IPS DF 6.9 (cell line): ENCODE results near the gene ATP2C2.
"Not testable (repeated sequence)": the region's sequence is repeated elsewhere in the genome, so short reads cannot be mapped to it uniquely, and the experiment has no call there.

Source experiments
- DNase-seq: peaks from one replicate; pipeline ENCODE4 v3.0.0-alpha.2; 2013; ENCODE audit warnings: low read depth, low spot score
- H3K27ac ChIP-seq: one replicate; pipeline ENCODE4 v1.5.1; 2013; ENCODE audit warnings: low read length, control low read depth
- H3K27me3 ChIP-seq: 2 replicates; pipeline ENCODE4 v1.6.1; 2013; ENCODE audit warnings: mild to moderate bottlenecking, low read length; ENCODE audit not compliant: control insufficient read depth, insufficient read depth
- H3K36me3 ChIP-seq: 2 replicates; pipeline ENCODE4 v1.6.1; 2013; ENCODE audit warnings: low read length; ENCODE audit not compliant: control insufficient read depth, insufficient read depth
- H3K4me1 ChIP-seq: 2 replicates; pipeline ENCODE4 v1.6.1; 2013; ENCODE audit warnings: low read length; ENCODE audit not compliant: control insufficient read depth, insufficient read depth
- H3K4me3 ChIP-seq: 2 replicates; pipeline ENCODE4 v1.5.1; 2013; ENCODE audit warnings: mild to moderate bottlenecking, low read length
- H3K9me3 ChIP-seq: 2 replicates; pipeline ENCODE4 v1.6.1; 2013; ENCODE audit warnings: low read length, inconsistent platforms; ENCODE audit not compliant: control insufficient read depth, insufficient read depth
- WGBS: extraction: QIAGEN DNeasy Blood & Tissue Kit; methylation state at CpG from one replicate; pipeline ENCODE4 v1.1.7; 2013; ENCODE audit warnings: mixed read lengths, missing lambda C conversion rate; ENCODE audit not compliant: insufficient read length, insufficient coverage; 5-methylcytosine and 5-hydroxymethylcytosine counted together

The ATP2C2 gene

DNA sequence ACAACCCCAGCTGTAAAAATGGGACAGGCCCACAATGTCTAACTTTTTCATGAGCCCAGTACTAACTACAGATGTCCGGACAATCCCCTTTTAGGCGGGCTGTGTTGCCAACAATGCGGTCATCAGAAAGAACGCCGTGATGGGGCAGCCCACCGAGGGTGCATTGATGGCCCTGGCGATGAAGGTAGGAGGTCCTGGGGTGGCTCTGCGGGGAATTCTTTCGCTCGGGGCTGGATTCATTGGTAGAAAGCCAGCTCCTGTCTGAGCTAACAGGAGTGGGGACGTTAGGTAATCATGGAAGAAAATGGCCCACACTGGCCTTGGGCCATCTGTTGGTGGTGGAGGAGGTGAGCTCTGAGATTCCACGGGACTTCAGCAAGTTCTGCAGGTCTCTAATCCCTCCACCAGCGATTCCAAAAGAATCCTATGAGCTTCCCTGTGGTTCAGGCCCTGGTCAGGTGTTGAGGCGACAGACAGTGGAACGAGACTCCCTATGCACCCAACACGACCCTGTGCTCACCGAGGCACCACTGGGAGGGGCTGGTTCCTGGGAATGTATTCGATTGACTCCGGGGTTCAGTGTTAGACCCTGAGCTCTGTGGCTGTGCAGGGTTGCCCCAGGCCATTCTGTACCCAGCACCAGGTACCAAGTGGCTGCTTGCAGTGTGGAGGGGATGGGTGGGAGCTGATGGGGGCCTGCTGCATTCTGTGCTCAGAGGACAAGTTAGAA, 74.2 kb downstream of the ATP2C2 start:
- Histone ChIP-seq H3K36me3 (no peaks in the 10 kb centered on the region), H3K27me3 (no peaks in the 10 kb centered on the region), H3K4me1 (no peaks in the 10 kb centered on the region), H3K27ac (no peak overlapping the region), H3K4me3 (no peak overlapping the region), H3K9me3 (no peaks in the 10 kb centered on the region)
- WGBS: no CpG with 5 or more reads among the region's 19 CpGs
- no peak for DNase-seq

GRCh38 chr16:84443166-84443802, 74.9 kb downstream of the ATP2C2 start:
- WGBS: no CpG with 5 or more reads among the region's 15 CpGs
- H3K36me3 ChIP-seq: no peaks in the 10 kb centered on the region
- DNase-seq: no peak
- no peaks in the 10 kb centered on the region for H3K27me3 ChIP-seq
- no peak overlapping the region for H3K4me3 ChIP-seq
- H3K9me3 ChIP-seq: no peaks in the 10 kb centered on the region
- H3K4me1 ChIP-seq: no peaks in the 10 kb centered on the region
- no peak overlapping the region for H3K27ac ChIP-seq

DNA sequence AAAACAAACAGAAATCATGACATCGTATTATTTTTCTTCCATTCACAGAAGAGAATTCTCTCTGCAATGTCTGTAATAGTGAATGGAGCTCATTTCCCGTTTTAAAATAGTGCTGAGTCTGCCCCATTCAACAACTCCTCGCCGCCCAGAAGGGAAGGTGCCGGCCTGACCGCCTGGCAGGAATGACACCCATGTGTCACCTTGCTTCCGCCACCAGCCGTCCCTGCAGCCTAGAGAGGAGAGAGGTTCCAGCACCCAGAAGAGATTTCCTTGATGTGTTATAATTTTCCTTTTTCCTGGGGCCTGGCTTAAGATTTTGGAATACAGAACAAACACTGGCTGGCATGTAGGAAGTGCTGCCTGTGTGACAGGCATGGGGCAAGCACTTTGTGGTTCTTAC, 76.1 kb downstream of the ATP2C2 start:
- Histone ChIP-seq H3K4me1 (no peaks in the 10 kb centered on the region; the same call in 1 of the 2 replicates), H3K36me3 (no peaks in the 10 kb centered on the region), H3K4me3 (no peak overlapping the region), H3K27me3 (no peaks in the 10 kb centered on the region), H3K27ac (no peak overlapping the region), H3K9me3 (no peaks in the 10 kb centered on the region)
- DNase-seq: no peak
- no CpG with 5 or more reads among the region's 8 CpGs for WGBS

- Histone ChIP-seq H3K9me3 (no peaks in the 10 kb centered on the region), H3K27me3 (no peaks in the 10 kb centered on the region), H3K4me3 (no peak overlapping the region), H3K36me3 (no peaks in the 10 kb centered on the region), H3K4me1 (no peaks in the 10 kb centered on the region; the same call in 1 of the 2 replicates), H3K27ac (no peak overlapping the region)
- WGBS: no CpG with 5 or more reads among the region's 4 CpGs
- no peak for DNase-seq
These were observed 77.7 kb downstream of the ATP2C2 start for GRCh38 chr16:84446084-84446483.

- Histone ChIP-seq H3K36me3 (no peaks in the 10 kb centered on the region), H3K9me3 (no peaks in the 10 kb centered on the region), H3K4me1 (no peaks in the 10 kb centered on the region; the same call in 1 of the 2 replicates), H3K27ac (no peak overlapping the region), H3K27me3 (no peaks in the 10 kb centered on the region), H3K4me3 (no peak overlapping the region)
- no CpG with 5 or more reads among the region's 14 CpGs for WGBS
- DNase-seq: no peak
These were observed 78.5 kb downstream of the ATP2C2 start for GRCh38 chr16:84446596-84447392.

- no CpG with 5 or more reads among the region's 10 CpGs for WGBS
- no peaks in the 10 kb centered on the region; the same call in 1 of the 2 replicates for H3K4me1 ChIP-seq
- no peaks in the 10 kb centered on the region for H3K27me3 ChIP-seq
- H3K9me3 ChIP-seq: no peaks in the 10 kb centered on the region
- no peak overlapping the region for H3K4me3 ChIP-seq
- no peaks in the 10 kb centered on the region for H3K36me3 ChIP-seq
- DNase-seq: no peak
- no peak overlapping the region for H3K27ac ChIP-seq
These were observed 80.1 kb downstream of the ATP2C2 start for GRCh38 chr16:84448444-84448843.

DNA sequence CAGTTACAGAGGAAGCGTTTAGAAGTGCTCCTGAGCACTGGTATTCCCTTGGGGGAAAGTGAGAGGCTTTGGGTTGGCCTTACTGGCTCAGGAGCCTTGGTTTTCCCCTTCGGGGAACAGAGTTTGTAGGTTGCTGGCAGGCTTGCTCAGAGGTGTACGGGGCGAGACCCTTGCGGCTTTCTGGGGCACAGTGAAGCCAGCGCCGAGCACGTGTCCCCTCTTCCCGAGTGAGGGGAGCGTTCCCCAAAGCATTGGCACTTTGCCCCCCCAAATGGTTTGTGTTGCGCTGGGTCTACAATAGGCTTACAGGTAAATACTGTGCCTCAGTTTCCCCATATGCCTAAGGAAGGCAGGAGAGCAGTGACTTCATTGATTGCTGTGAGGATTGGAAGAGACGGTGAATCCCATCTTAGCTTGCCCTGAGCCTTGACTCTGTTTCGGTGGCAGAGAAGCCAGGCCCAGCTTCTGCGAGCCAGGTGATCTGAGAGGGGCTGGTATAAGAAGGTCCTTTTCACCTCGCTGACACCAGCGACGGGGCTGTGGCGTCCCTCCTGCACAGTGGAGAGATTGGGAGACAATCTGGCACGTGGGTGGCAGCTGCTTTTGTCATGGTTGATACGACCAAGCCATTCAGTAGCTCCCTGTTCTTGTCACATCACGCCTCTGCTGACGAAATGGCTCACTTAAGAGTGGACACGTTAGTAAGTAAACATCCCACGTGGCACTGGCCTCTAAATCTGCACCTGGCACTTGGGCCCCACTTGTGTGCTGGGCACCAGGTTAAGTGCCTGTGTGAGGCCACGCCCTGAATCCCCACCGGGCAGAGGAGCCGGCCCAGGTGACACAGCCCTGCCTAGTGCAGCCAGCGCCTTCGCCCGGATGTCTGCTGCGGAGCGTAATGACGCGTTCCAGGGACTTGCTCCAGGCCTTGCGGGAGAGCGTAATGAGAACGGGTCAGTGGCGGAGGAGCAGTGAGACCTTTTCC, 81.1 kb downstream of the ATP2C2 start:
- no peak overlapping the region for H3K4me3 ChIP-seq
- no peaks in the 10 kb centered on the region for H3K9me3 ChIP-seq
- H3K4me1 ChIP-seq: no peaks in the 10 kb centered on the region; the same call in 1 of the 2 replicates
- no CpG with 5 or more reads among the region's 38 CpGs for WGBS
- H3K27me3 ChIP-seq: no peaks in the 10 kb centered on the region
- no peak for DNase-seq
- no peak overlapping the region for H3K27ac ChIP-seq
- no peaks in the 10 kb centered on the region for H3K36me3 ChIP-seq

DNA sequence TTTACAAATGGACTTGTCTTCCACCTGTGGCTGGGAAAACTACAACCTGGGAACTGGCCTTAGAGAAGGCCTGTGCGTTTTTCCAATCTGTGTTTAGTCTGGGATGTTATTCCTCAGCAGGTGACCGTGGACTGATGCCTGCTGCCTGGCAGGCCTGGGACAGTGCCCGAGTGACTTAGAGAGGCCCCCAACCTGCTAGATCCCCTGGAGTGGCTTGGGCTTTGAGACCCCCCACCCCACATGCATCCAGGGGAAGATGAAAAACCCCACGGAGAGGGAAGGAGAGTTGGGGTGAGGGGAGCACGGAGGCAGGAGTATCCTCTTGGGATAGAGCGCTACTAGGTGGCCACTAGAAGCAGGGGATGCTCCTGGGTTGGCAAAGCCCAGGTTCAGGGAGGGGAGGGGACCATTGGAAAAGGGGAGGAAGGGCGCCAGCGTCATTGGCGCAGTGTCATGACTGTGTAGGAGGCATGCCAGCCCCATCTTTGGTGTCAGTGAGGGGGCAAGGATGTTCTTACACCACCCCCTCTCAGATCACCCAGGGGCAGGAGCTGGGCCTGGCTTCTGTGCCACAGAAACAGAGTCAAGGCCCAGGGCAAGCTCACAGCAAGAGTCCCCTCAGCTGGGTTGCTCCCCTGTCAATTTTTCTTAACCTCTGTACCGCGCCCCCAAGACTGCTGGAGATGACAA, 82.0 kb downstream of the ATP2C2 start:
- Histone ChIP-seq H3K36me3 (no peaks in the 10 kb centered on the region), H3K27ac (no peak overlapping the region), H3K27me3 (no peaks in the 10 kb centered on the region), H3K4me3 (no peak overlapping the region), H3K9me3 (no peaks in the 10 kb centered on the region), H3K4me1 (no peaks in the 10 kb centered on the region; the same call in 1 of the 2 replicates)
- no CpG with 5 or more reads among the region's 11 CpGs for WGBS
- no peak for DNase-seq

DNA sequence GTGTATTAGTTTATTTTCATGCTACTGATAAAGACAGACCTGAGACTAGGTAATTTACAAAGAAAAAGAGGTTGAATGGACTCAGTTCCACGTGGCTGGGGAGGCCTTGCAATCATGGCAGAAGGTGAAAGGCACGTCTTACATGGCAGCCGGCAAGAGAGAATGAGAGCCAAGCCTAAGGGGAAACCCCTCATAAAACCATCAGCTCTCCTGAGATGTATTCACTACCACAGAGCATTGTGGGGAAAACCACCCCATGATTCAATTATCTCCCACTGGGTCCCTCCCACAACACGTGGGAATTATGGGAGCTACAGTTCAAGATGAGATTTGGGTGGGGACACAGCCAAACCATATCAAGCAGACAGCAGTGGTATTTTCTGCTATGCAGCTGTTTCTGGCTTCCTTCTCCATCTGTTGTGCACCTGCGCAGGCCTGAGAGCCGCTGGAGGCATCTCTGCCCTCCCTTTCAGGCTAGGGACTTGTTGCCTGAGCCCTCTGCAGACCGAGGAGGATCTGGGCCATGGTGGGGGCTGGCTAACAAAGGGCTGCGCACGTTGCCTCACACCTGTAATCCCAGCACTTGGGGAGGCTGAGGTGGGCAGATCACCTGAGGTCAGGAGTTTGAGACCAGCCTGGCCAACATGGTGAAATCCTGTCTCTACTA, 82.8 kb downstream of the ATP2C2 start:
- not testable (repeated sequence) for H3K36me3 ChIP-seq, H3K9me3 ChIP-seq, H3K27me3 ChIP-seq, H3K4me3 ChIP-seq, H3K27ac ChIP-seq, DNase-seq, H3K4me1 ChIP-seq
- no CpG with 5 or more reads among the region's 9 CpGs for WGBS
